ENCODE results near the gene PCNX2.
"Not testable (repeated sequence)": the region's sequence is repeated elsewhere in the genome, so short reads cannot be mapped to it uniquely, and the experiment has no call there.

The PCNX2 gene

GRCh38 chr1:233003638-233004037 lies 291.9 kb downstream of the PCNX2 start:
- DNase-seq = not testable (repeated sequence)

DNA sequence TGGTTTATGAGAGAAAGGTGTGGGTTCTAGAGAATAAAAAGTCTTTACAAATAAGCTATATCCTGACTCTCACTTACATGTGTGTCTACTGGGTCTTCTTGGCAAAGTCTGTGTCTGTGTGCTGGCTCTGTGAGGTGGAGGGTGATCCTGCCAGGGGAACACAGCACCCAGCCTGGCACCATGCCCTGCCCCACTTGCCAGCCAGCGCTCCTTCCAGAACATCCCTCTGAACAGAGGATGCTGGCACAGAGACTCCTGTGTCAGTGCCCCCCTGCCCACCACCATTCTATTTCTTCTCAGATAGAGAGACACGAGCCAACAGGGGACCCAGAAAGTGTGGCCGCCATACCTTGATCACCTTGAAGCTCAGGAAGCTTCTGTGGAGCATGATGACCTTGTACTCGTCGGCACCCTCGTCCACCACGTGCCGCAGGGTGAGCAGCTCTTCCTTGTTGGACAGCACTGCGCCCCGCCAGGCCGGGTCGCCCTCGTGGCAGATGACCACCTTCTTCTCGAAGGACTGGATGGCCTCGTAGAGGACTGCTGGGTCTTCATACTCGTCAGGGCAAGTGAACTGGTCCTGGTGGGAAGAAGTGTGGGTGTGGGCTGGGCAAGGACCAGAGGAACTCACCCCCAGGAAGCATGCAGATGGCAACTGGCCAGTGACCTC lies 295.4 kb downstream of the PCNX2 start:
- DNase-seq = no peak

DNA sequence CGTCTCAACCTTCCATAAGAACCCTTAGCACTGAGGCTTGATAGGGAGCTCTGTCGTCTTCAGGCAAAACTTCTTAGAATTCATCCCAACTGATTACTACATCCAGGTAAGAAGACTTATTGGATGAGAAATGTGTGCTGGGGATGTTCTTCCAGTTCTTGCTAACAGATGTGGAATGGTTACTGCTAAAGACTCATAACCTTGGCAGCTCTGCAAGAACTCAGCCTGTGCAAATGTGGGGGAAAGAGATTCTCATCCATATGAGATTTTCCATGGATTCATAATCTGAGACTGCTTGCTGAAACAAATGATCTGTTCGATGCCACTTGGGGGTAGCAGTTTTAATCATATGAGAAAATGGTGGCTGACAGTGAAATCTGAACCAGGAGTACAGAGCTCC lies 296.9 kb downstream of the PCNX2 start:
- DNase-seq = no peak

DNA sequence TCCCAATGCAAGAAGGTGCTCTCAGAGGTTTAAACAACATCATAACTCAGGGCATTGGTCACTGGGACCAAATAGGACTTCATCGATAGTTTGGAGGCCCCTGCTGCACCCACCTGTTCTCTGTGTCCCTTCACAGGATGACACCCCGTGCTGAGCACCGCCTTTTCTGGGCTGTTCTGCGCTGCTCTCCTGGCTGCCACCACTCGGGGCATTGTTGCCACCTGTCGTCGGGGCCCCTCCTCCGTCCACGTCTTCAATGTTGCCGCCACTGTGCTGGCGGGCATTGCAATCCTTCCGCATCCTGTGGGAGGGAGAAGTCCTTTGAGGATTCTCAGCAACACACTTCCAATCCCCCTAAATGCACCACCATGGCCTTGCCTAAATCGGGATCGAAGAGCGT lies 297.4 kb downstream of the PCNX2 start:
- DNase-seq = peak; percentile 13

- no peak for DNase-seq
Observed at GRCh38 chr1:232996143-232996542, 299.4 kb downstream of the PCNX2 start.

DNA sequence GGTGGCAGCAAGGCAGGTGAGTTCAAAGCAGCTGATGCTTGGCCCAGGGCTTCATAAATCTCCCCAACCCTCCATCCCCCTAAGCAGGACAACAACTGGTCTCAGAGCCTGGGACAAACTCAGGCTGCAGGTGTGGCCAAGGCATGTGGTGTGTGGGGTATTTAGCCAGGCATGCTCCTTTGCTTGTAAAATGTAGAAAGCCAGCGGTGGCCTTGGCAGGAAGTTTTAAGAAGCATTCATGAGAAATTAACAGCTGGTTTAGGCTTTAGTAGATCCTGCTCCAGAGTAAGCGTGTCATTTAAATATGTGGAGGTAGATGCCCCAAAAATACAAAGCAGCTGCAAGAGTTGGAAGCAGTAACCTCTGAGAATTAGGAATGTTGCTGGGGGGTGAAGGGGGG lies 300.3 kb downstream of the PCNX2 start:
- no peak for DNase-seq

DNA sequence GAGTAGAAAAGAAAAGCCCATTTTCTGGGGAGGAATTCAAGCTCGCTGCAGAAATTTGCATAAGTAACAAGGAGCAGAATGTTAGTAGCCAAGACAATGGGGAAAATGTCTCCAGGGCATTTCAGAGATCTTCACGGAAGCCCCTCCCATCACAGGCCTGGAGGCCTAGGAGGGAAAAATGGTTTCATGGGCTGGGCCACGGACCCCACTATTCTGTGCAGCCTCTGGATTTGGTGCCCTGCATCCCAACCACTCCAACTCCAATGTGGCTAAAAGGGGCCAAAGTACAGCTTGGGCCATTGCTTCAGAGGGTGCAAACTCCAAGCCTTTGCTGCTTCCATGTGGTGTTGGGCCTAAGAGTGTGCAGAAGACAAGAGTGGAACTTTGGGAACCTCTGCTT lies 302.0 kb downstream of the PCNX2 start:
- DNase-seq = peak; percentile 6

GRCh38 chr1:232992227-232992626 lies 303.3 kb downstream of the PCNX2 start:
- peak; percentile 46 for DNase-seq

DNA sequence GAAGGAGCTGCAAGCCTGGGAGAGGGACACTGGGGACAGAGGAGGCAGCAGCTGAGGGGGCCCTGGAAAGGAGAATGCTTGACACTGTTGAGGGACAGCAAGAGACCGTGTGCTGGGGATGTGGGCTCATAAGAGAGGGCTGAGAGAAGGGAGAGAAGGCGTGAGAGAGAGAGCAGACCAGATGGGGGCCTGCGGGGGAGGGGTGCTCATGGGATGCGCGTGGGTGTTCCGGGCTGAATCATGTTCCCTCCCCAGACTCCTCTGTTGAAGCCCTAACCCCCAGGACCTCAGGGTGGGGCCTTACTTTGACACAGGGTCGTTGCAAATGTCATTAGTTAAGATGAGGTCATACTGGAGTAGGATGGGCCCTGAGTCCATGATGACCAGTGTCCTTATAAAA lies 304.3 kb downstream of the PCNX2 start:
- DNase-seq = peak; percentile 43

GRCh38 chr1:232990176-232991128 lies 305.1 kb downstream of the PCNX2 start:
- DNase-seq = peak; percentile 36

DNA sequence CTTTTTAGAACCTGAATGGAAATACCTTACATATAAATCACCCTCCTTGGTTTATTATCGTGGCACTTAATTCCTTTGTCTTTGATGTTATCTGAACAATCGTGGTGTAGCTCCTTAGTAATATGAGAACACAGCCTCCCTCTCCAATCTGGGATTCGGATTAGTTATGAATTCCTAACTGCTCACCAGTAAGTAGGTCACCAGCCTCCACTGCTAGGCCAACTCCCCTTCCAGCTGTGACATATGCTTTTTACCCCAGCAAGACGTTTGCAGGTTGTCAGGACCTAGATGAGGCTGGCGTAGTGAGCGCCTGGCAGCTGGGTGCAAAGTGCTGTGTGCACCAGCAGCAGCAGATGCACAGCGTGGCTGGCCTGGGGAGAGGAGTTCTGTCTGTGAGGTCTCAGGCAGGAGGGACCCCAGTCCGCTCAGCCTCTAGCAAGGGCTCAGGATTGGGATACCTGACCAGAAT lies 306.9 kb downstream of the PCNX2 start:
- DNase-seq = no peak

- no peak for DNase-seq
Observed at GRCh38 chr1:232987774-232988140, 307.8 kb downstream of the PCNX2 start.

- no peak for DNase-seq
Observed at GRCh38 chr1:232987046-232987773, 308.3 kb downstream of the PCNX2 start.

DNA sequence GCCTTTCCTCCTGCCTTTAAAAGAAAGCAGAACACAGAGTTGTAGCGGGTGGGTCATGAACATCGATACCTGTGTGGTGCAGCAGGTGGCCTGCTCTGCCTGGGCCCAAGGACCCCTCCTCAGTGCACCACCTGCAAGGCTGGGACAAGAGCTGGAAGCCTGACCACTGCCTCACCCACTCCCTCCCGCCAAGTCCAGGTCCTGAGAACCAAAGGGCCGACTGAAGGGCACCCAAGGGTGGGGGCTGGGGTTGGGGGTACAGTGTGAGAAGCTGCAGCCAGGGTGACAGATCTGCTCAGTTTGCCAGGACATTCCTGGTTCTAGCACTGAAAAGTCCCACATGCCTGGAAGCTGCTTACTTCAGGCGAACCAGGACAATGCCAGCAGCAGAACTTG lies 309.0 kb downstream of the PCNX2 start:
- no peak for DNase-seq

DNA sequence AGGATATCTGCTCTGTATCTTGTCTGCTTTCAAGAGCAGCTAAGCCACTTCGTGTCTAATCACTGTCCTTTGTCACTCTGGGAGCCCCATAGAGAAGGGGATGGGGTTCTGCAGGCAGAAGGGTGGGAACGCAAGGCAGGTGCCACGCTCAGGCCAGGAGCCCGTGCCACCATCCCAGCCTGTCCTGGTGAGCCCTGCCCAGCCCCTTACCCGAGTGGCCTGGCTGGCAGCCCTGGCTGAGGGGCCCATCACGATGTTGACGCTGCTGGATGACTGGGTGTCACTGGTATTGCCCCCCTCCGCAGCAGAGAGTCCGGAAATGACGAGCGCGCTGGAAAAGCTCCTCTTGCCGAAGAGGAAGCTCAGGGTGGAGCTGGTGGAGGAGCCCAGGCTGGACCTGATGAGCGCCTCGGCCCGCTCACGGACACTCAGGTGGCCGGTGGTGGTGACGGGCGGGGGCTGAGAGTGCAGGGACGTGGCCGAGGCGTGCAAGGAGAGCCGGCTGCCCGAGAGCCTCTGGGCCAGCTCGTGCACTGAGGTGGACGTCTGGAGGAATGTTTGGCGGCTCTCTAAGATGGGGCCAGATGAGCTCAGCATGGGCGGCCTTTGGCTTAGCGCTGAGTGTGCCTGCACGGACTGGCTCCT lies 309.5 kb downstream of the PCNX2 start:
- no peak for DNase-seq

- no peak for DNase-seq
Observed at GRCh38 chr1:232984577-232985425, 310.7 kb downstream of the PCNX2 start.

DNA sequence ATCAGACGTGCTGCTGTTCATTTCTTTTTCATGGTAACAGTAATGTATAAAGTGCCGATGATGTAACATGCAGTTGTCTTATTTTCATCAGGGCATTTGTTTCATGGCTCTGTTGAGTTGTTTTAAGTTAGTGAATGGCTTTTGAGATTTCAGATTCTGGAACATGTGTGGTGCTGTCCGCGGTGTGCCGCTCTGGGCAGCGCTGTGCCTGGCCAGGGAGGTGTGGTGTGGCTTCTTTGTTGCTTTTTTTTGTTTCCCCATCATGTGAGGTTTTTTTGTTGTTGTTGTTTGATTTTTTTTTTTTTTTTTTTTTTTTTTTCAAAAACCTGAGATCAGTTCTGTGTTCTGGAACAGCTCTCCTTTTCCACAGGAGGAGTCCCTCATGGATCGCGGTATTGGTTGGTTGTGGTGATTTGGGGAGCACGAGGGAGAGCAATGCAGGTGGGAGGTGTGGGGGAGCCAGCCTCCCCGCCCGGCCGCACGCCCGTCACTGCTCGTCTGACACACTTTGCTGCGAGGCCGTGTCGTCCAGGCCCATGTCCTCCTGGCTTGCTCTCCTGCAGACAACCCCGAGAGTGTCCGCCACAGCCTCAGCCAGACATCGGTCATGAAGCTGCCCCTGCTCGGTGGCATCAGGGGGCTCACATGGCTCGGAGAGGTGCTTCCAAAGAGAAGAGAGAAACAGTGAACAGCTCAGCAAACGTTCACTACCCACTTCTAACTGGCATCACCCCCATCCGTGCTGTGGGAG lies 311.5 kb downstream of the PCNX2 start:
- DNase-seq = no peak

DNA sequence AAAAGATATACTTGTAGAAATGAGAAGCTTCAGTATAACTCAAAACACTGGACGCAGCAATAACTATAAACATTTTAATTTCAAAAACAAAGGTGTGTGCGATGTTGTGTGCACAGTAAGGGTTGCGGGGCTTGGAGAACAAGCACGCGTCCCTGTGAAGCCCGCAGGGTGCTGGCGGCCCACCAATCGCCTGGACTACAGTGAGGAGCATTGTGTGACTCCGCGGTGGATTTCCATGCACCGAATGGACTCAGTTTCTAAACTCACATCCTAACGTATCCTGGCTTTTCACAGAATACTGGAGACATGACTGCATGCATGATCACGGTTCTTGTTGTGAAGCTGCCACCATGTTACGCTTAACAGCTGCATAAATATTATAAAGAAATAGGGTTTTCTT lies 312.1 kb downstream of the PCNX2 start:
- no peak for DNase-seq

- no peak for DNase-seq
Observed at GRCh38 chr1:232982238-232982944, 313.1 kb downstream of the PCNX2 start.

GRCh38 chr1:232980986-232981560 lies 314.5 kb downstream of the PCNX2 start:
- no peak for DNase-seq
